Endodermal cell (in vitro differentiated cells): ENCODE data around the gene AKNAD1. TPM values are rescaled to one million over a fixed set of nuclear protein-coding genes. Genes with fewer than 3 reads are reported as not detected.

Experiments
- DNase-seq: peaks from one replicate; pipeline ENCODE4 v3.0.0-alpha.2; 2017
- H3K27ac ChIP-seq: 2 replicates; pipeline ENCODE4 v1.5.1; 2013; ENCODE audit warnings: mild to moderate bottlenecking, low read depth, low read length, moderate library complexity
- H3K27me3 ChIP-seq: 2 replicates; pipeline ENCODE4 v1.6.1; 2013; ENCODE audit warnings: mild to moderate bottlenecking, low read length, moderate library complexity; ENCODE audit not compliant: insufficient read depth, control insufficient read depth, poor library complexity, severe bottlenecking
- H3K36me3 ChIP-seq: 2 replicates; pipeline ENCODE4 v1.7.0; 2013; ENCODE audit warnings: mild to moderate bottlenecking, low read length, moderate library complexity; ENCODE audit not compliant: control insufficient read depth, insufficient read depth
- H3K4me1 ChIP-seq: one replicate; pipeline ENCODE4 v1.7.0; 2013; ENCODE audit warnings: low read length; ENCODE audit not compliant: control insufficient read depth, insufficient read depth
- H3K4me3 ChIP-seq: 2 replicates; pipeline ENCODE4 v1.5.1; 2013; ENCODE audit warnings: mild to moderate bottlenecking, low read length, moderate library complexity
- H3K9ac ChIP-seq: 2 replicates; pipeline ENCODE4 v1.6.1; 2013; ENCODE audit warnings: mild to moderate bottlenecking, low read length, moderate library complexity; ENCODE audit not compliant: poor library complexity, severe bottlenecking; ENCODE audit errors: extremely low read depth
- H3K9me3 ChIP-seq: 2 replicates; pipeline ENCODE4 v1.6.1; 2013; ENCODE audit warnings: mild to moderate bottlenecking, low read length, moderate library complexity; ENCODE audit not compliant: control insufficient read depth
- H3K27ac Mint-ChIP-seq: 2 replicates; pipeline ENCODE4 v1.8.0; 2020; ENCODE audit warnings: mixed read lengths
- H3K27me3 Mint-ChIP-seq: 2 replicates; pipeline ENCODE4 v1.8.0; 2021; ENCODE audit warnings: mild to moderate bottlenecking, mixed read lengths; ENCODE audit not compliant: insufficient read depth
- H3K36me3 Mint-ChIP-seq: 2 replicates; pipeline ENCODE4 v1.8.0; 2020; ENCODE audit warnings: low read depth, mixed read lengths
- H3K4me1 Mint-ChIP-seq: 2 replicates; pipeline ENCODE4 v1.8.0; 2020; ENCODE audit warnings: mixed read lengths
- H3K4me3 Mint-ChIP-seq: 2 replicates; pipeline ENCODE4 v1.8.0; 2020; ENCODE audit warnings: mild to moderate bottlenecking, moderate library complexity, mixed read lengths
- H3K9me3 Mint-ChIP-seq: 2 replicates; pipeline ENCODE4 v1.8.0; 2020; ENCODE audit warnings: mild to moderate bottlenecking, mixed read lengths
- CTCF ChIP-seq: fragments of 200-600 bp; sonication (generic); conservative IDR thresholded peaks from 2 replicates; pipeline ENCODE4 v1.5.0; 2021; ENCODE audit warnings: antibody characterized with exemption, mild to moderate bottlenecking
- WGBS, 2 experiments: methylation state at CpG; one replicate each; pipeline versions ENCODE4 v1.1.5 to v1.1.7; 2013; ENCODE audit warnings: missing lambda C conversion rate in 2 of 2, mixed read lengths in 1 of 2; ENCODE audit not compliant: insufficient coverage in 1 of 2, insufficient read length in 1 of 2; 5-methylcytosine and 5-hydroxymethylcytosine counted together
- total RNA-seq, 2 donors: library from RNA; stranded (reverse); fragmentation: NEBNext Ultra II Directional in 1 of 2; extraction: Animal tissue kit (Norgen Biotek cat#: 25700) in 1 of 2; gene quantifications; 2 replicates in 1 of 2; 3 replicates in 1 of 2; pipeline ENCODE4 v1.2.1, GENCODE V29; 2021

AKNAD1 gene
- total RNA-seq, 2 donors from 2014 or later = 0.20 to 2.0 TPM

GRCh38 chr1:108850929-108851328, 6.0 kb downstream of the AKNAD1 start:
- no peak for TF ChIP-seq CTCF
- H3K9me3 ChIP-seq = no peaks in the 10 kb centered on the region
- Mint-ChIP-seq H3K27me3 (peaks cover 3% of the 10 kb centered on the region), H3K9me3 (no peaks in the 10 kb centered on the region), H3K4me3 (no peak overlapping the region), H3K4me1 (peaks cover 16% of the 10 kb centered on the region), H3K36me3 (no peaks in the 10 kb centered on the region), H3K27ac (no peak overlapping the region)
- H3K27me3 ChIP-seq = no peaks in the 10 kb centered on the region
- WGBS, 2 experiments = 93 to 100% methylated on average over 5 to 7 of the region's 7 CpGs
- H3K4me1 ChIP-seq = peaks cover 3% of the 10 kb centered on the region
- no peak overlapping the region for H3K4me3 ChIP-seq
- H3K36me3 ChIP-seq = no peaks in the 10 kb centered on the region
- H3K9ac ChIP-seq = no peak overlapping the region
- no peak for DNase-seq
- H3K27ac ChIP-seq = no peak overlapping the region

DNA sequence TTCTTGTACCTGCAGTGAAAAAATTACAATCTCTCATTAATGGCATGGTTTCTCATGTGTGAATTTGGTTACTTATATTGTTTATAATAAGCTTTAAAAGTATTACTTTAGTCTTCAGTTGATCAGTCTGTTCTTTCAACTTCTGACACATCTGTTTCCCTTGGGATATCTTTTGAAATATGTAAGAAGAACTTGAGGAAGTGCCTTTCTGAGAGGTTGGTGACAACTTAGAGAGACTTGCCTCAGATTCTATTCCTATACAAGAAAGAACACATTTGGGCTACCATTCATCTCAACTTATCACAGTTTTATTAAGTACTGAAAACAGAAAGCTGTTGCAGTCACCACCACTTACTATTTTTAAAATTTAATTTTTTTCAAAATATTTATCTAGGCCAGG, 8.1 kb downstream of the AKNAD1 start:
- Mint-ChIP-seq H3K4me1 (peaks cover 28% of the 10 kb centered on the region), H3K4me3 (no peak overlapping the region), H3K36me3 (no peaks in the 10 kb centered on the region), H3K9me3 (no peaks in the 10 kb centered on the region), H3K27ac (no peak overlapping the region), H3K27me3 (peaks cover 3% of the 10 kb centered on the region)
- no peak overlapping the region for H3K4me3 ChIP-seq
- H3K36me3 ChIP-seq = no peaks in the 10 kb centered on the region
- TF ChIP-seq CTCF = no peak
- H3K4me1 ChIP-seq = peaks cover 14% of the 10 kb centered on the region
- no peak overlapping the region for H3K9ac ChIP-seq
- H3K27ac ChIP-seq = no peak overlapping the region
- no peaks in the 10 kb centered on the region for H3K27me3 ChIP-seq
- DNase-seq = no peak
- no peaks in the 10 kb centered on the region for H3K9me3 ChIP-seq

DNA sequence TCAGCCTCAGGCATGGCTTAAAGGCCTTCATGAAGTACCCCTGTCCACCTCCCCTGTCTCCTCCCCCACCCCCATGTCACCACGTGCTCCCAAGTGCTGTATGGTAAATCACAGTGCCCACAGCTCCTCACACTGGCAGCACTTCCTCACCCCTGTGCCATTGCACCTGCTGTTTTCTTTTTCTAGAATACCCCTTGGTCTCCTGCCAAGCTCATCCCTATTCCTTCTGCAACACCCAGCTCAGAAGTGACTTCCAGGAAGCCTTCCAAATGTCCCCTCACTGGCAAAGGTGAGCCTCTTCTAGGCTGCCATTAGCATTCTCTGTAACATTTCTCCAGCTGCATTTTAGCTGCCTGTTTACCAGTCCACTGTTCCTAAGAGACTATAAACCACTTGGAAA, 9.4 kb downstream of the AKNAD1 start:
- 82 to 83% methylated on average over 1 of the region's 1 CpG for WGBS, 2 experiments
- Mint-ChIP-seq H3K4me3 (no peak overlapping the region), H3K4me1 (peaks cover 41% of the 10 kb centered on the region), H3K9me3 (no peaks in the 10 kb centered on the region), H3K27ac (no peak overlapping the region), H3K27me3 (peaks cover 3% of the 10 kb centered on the region), H3K36me3 (no peaks in the 10 kb centered on the region)
- Histone ChIP-seq H3K27me3 (no peaks in the 10 kb centered on the region), H3K4me3 (no peak overlapping the region), H3K36me3 (no peaks in the 10 kb centered on the region), H3K9me3 (no peaks in the 10 kb centered on the region), H3K9ac (no peak overlapping the region), H3K27ac (no peak overlapping the region), H3K4me1 (peaks cover 26% of the 10 kb centered on the region)
- no peak for TF ChIP-seq CTCF
- no peak for DNase-seq
